Measurements from ENCODE around the gene GABBR2. TPM values are rescaled to one million over a fixed set of nuclear protein-coding genes. Genes with fewer than 3 reads are reported as not detected.

Gene GABBR2
- total RNA-seq, 1 experiment from 2014 or later = 0.76 TPM

DNA sequence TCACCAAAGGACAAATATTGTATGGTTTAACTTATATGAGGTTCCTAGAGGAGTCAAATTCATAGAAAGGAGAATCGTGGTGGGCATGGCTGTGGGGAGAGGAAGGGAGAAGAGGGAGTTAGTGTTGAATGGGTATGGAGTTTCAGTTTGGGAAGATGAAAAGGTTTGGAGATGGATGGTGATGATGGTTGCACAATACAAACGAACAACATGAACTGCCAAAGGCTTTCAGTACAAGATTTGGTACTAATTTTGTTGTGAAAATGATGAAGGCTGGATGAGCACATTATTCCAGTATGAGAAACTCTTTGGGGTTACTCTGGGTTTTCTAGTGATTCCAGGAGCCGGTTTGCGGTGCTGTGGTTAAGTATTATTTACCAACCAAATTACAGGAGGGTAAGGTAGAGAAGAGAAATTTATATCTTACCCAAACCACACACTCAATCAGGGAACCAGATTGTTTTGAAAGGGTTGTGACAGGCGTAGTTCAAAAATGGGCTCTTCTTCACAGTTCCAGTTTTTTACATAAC, 341.3 kb downstream of the GABBR2 start:
- Histone ChIP-seq H3K4me1 (replicated peaks; ENCODE audit: insufficient read depth) (no peaks in the 10 kb centered on the region), H3K27ac (no peak overlapping the region), H2AFZ (no peak overlapping the region), H3K27me3 (ENCODE audit: insufficient read depth, low read depth) (no peaks in the 10 kb centered on the region), H3K36me3 (ENCODE audit: low read depth) (no peaks in the 10 kb centered on the region), H4K20me1 (ENCODE audit: insufficient read depth) (no peaks in the 10 kb centered on the region), H3K79me2 (ENCODE audit: low read depth) (no peaks in the 10 kb centered on the region), H3F3A (ENCODE audit: insufficient read depth, low read depth) (no peaks in the 10 kb centered on the region), H3K4me3 (no peak overlapping the region), H3K9me3 (ENCODE audit: insufficient read depth, low read depth) (peaks cover 18% of the 10 kb centered on the region), H3K9me2 (ENCODE audit: insufficient read depth) (no peaks in the 10 kb centered on the region), H3K4me2 (no peak overlapping the region)
- TF ChIP-seq CTCF (conservative IDR thresholded peaks at IDR 0.05) = no peak
- TF ChIP-seq EZH2 (IDR thresholded peaks at IDR 0.05; ENCODE audit: low read depth) = no peak
- POLR2A ChIA-PET (ENCODE audit: unreplicated experiment) = no interaction called here
- DNase-seq = no peak
- intact Hi-C loops (cut with micrococcal nuclease; ENCODE audit: unreplicated experiment) = no loop called here
- BruUV-seq (replicated peaks) = no TSS peak
- CTCF ChIA-PET = no interaction called here

GRCh38 chr9:98365781-98366180, 343.0 kb downstream of the GABBR2 start:
- no peak for TF ChIP-seq EZH2 (IDR thresholded peaks at IDR 0.05; ENCODE audit: low read depth)
- TF ChIP-seq CTCF (conservative IDR thresholded peaks at IDR 0.05) = no peak
- Histone ChIP-seq H3K9me3 (ENCODE audit: insufficient read depth, low read depth) (peaks cover 18% of the 10 kb centered on the region), H3K4me2 (no peak overlapping the region), H3K79me2 (ENCODE audit: low read depth) (no peaks in the 10 kb centered on the region), H3K4me1 (replicated peaks; ENCODE audit: insufficient read depth) (no peaks in the 10 kb centered on the region), H4K20me1 (ENCODE audit: insufficient read depth) (no peaks in the 10 kb centered on the region), H3K4me3 (no peak overlapping the region), H2AFZ (no peak overlapping the region), H3K9me2 (ENCODE audit: insufficient read depth) (no peaks in the 10 kb centered on the region), H3K27me3 (ENCODE audit: insufficient read depth, low read depth) (no peaks in the 10 kb centered on the region), H3K36me3 (ENCODE audit: low read depth) (no peaks in the 10 kb centered on the region), H3F3A (ENCODE audit: insufficient read depth, low read depth) (no peaks in the 10 kb centered on the region), H3K27ac (no peak overlapping the region)
- CTCF ChIA-PET = no interaction called here
- no TSS peak for BruUV-seq (replicated peaks)
- no peak for DNase-seq
- POLR2A ChIA-PET (ENCODE audit: unreplicated experiment) = no interaction called here
- intact Hi-C loops (cut with micrococcal nuclease; ENCODE audit: unreplicated experiment) = no loop called here

DNA sequence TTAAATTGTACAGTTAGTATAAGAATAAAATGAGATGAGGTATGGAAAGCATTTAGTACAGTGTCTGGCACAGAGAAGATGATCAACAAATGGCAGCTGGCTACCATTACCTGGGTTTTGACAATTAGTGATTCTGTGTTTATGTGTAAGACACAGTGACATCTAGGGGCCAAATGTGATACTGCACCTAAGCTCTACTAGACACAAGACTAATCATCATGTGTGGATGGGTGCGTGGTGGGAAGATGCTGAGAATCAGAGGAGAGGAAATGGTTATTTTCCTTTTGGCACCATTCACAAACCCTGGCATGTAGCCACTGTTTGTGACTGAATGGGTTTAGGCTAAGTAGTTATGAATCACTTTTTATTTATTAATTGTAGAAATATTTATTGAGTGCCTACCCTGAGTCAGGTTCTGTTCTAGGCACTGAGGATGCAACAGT, 343.5 kb downstream of the GABBR2 start:
- BruUV-seq (replicated peaks) = no TSS peak
- DNase-seq = no peak
- TF ChIP-seq CTCF (conservative IDR thresholded peaks at IDR 0.05) (peak; percentile 72), EZH2 (IDR thresholded peaks at IDR 0.05; ENCODE audit: low read depth) (no peak)

More for the DNA sequence above, 343.5 kb downstream of the GABBR2 start:
- Histone ChIP-seq H3K4me2 (no peak overlapping the region), H3K36me3 (ENCODE audit: low read depth) (no peaks in the 10 kb centered on the region), H3K27ac (no peak overlapping the region), H3K4me1 (replicated peaks; ENCODE audit: insufficient read depth) (no peaks in the 10 kb centered on the region), H3K9me3 (ENCODE audit: insufficient read depth, low read depth) (peaks cover 18% of the 10 kb centered on the region), H4K20me1 (ENCODE audit: insufficient read depth) (no peaks in the 10 kb centered on the region), H3K9me2 (ENCODE audit: insufficient read depth) (no peaks in the 10 kb centered on the region), H3K27me3 (ENCODE audit: insufficient read depth, low read depth) (no peaks in the 10 kb centered on the region), H3K4me3 (no peak overlapping the region), H2AFZ (no peak overlapping the region), H3K79me2 (ENCODE audit: low read depth) (no peaks in the 10 kb centered on the region), H3F3A (ENCODE audit: insufficient read depth, low read depth) (no peaks in the 10 kb centered on the region)
- ChIA-PET POLR2A (ENCODE audit: unreplicated experiment) (no interaction called here), CTCF (no interaction called here)
- intact Hi-C loops (cut with micrococcal nuclease; ENCODE audit: unreplicated experiment) = no loop called here
